ENCODE measurements around the gene EFNA1.
A peak's percentile ranks its signal among the peaks of the same experiment; 100 is the strongest.

The EFNA1 gene

GRCh38 chr1:155086128-155086741, 41.4 kb upstream of the EFNA1 start:
- DNase-seq (ENCODE audit: low spot score in 2 of 2): peak; percentile 88 to 95
- H3K4me3 Mint-ChIP-seq: peak overlapping the region; percentile 95
- peaks cover 14% of the 10 kb centered on the region for H3K36me3 Mint-ChIP-seq
- peak; percentile 29 for ATAC-seq
- H3K27ac Mint-ChIP-seq: peak overlapping the region; percentile 91
- no peaks in the 10 kb centered on the region for H3K9me3 Mint-ChIP-seq
- H3K4me1 Mint-ChIP-seq: peaks cover 49% of the 10 kb centered on the region

- Mint-ChIP-seq H3K36me3 (peaks cover 14% of the 10 kb centered on the region), H3K27ac (no peak overlapping the region), H3K4me1 (peaks cover 47% of the 10 kb centered on the region), H3K4me3 (peak overlapping the region; percentile 95), H3K9me3 (no peaks in the 10 kb centered on the region)
- ATAC-seq: no peak
- DNase-seq (ENCODE audit: low spot score in 2 of 2): no peak
Measured at GRCh38 chr1:155086856-155087535, 40.7 kb upstream of the EFNA1 start.

- H3K27ac Mint-ChIP-seq: no peak overlapping the region
- no peaks in the 10 kb centered on the region for H3K36me3 Mint-ChIP-seq
- no peaks in the 10 kb centered on the region for H3K9me3 Mint-ChIP-seq
- H3K4me3 Mint-ChIP-seq: no peak overlapping the region
- DNase-seq (ENCODE audit: low spot score in 2 of 2): peak; percentile 86 to 91
- peaks cover 9% of the 10 kb centered on the region for H3K4me1 Mint-ChIP-seq
- ATAC-seq: peak; percentile 74
Measured at GRCh38 chr1:155091071-155092051, 36.3 kb upstream of the EFNA1 start.

GRCh38 chr1:155092131-155092530, 35.5 kb upstream of the EFNA1 start:
- Mint-ChIP-seq H3K4me3 (no peak overlapping the region), H3K27ac (no peak overlapping the region), H3K36me3 (no peaks in the 10 kb centered on the region), H3K9me3 (no peaks in the 10 kb centered on the region), H3K4me1 (peaks cover 8% of the 10 kb centered on the region)
- ATAC-seq: peak; percentile 29
- no peak for DNase-seq (ENCODE audit: low spot score in 2 of 2)

DNA sequence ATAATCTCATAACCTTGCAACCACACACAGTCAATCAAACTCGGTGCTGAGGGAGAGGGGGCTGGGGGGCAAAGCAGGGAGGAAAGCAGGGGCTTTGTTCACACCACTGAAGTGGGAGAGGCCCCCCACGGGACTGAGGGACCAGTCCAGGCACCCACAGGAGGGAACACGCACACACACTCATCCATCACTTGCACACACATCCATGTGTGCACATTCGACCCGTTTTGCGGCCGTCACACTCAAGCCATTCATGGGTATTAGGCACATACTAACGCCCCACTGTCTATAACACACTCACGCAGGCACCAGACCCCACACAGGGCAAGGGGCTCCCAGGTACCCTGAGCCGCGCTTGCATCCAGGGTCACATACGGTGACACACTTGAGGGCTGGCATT, 35.0 kb upstream of the EFNA1 start:
- Mint-ChIP-seq H3K36me3 (no peaks in the 10 kb centered on the region), H3K4me3 (no peak overlapping the region), H3K9me3 (no peaks in the 10 kb centered on the region), H3K4me1 (peaks cover 8% of the 10 kb centered on the region), H3K27ac (peak overlapping the region; percentile 50)
- DNase-seq (ENCODE audit: low spot score in 2 of 2) (no peak), ATAC-seq (no peak)

DNA sequence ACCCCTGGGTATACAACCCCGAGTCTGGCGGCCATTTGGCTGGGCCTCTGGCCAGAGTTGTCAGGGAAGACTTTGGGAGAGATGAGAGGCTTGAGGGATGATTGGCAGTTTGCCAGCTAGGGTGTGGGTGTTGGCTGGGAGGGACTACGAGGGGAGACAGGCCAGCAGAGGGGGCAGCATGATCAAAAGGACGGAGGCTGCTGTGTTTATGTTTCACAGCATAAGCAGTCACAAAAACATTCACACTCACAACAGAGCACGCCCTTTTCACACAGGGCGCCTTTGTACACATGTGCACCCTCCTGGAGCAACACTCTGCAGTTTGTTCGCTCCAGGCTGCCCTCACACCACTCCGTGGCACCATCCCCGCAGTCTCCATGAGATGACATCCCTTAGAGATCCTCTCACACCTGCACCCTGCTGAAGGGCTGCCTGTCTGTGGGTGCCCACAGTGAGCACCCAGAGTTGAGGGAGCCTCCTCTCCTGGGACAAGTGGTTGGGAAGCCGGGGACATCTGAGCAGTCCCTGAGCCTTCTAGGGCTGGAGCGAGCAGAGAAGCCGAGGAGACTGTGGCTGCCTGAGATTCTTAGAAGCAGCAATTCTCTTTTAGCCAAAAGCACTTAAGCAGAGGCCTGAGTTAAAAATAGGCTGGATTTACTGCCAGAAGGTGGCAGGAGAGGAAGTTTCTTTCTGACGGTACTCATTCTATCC, 33.6 kb upstream of the EFNA1 start:
- Mint-ChIP-seq H3K4me3 (no peak overlapping the region), H3K36me3 (no peaks in the 10 kb centered on the region), H3K27ac (peak overlapping the region; percentile 50), H3K9me3 (no peaks in the 10 kb centered on the region), H3K4me1 (peaks cover 8% of the 10 kb centered on the region)
- ATAC-seq (peak; percentile 27), DNase-seq (ENCODE audit: low spot score in 2 of 2) (no peak)

DNA sequence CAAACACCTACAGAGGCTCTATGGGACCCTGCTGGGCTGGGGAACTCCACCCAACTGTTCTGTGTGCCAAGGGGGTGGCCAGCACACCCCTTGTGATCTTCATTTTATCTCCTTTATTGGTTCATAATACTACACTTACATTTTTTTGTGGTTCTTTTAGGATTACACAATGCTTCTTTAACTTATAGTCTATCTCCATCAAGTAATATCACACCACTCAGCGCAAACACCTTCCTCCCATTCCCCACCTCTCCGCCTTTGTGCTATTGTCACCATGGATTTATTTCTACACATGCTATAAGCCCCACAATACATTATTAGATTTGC, 33.1 kb upstream of the EFNA1 start:
- no peaks in the 10 kb centered on the region for H3K9me3 Mint-ChIP-seq

DNA sequence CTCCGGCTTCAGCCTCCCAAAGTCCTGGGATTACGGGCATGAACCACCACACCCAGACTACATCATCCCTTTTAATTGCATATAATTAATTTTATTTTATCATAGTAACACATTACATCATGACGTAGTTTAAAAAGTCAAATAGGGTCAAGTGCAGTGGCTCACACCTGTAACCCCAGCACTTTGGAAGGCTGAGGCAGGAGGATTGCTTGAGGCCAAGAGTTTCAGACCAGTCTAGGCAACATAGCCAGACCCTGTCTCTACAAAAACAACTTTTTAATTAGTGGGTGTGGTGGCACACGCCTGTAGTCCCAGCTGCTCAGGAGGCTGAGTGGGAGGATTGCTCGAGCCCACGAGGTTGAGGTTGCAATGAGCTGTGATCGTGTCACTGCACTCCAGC, 28.3 kb upstream of the EFNA1 start:
- Mint-ChIP-seq H3K4me3 (no peak overlapping the region), H3K4me1 (no peaks in the 10 kb centered on the region), H3K27ac (no peak overlapping the region), H3K9me3 (no peaks in the 10 kb centered on the region), H3K36me3 (no peaks in the 10 kb centered on the region)
- DNase-seq (ENCODE audit: low spot score in 2 of 2) (no peak), ATAC-seq (no peak)

More for the DNA sequence above, 33.1 kb upstream of the EFNA1 start:
- DNase-seq (ENCODE audit: low spot score in 2 of 2) (no peak), ATAC-seq (peak; percentile 20)
- Mint-ChIP-seq H3K36me3 (no peaks in the 10 kb centered on the region), H3K27ac (no peak overlapping the region), H3K4me3 (no peak overlapping the region), H3K4me1 (peaks cover 8% of the 10 kb centered on the region)

DNA sequence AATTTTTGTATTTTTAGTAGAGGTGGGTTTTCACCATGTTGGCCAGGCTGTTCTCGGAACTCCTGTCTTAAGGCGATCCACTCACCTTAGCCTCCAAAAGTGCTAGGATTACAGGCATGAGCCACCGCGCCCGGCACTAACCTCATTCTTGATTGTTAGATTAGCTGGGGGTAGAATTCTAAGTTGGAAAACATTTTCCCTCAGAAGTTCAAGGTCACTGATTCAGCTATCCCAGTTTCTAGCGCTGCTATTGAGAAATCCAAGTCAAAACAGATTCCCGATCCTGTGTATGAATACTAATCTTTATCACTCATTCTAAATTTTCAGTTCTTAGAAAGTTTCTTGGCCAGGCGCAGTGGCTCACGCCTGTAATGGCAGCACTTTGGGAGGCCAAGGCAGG, 24.4 kb upstream of the EFNA1 start:
- Mint-ChIP-seq H3K27ac (no peak overlapping the region), H3K4me3 (no peak overlapping the region), H3K9me3 (no peaks in the 10 kb centered on the region), H3K36me3 (no peaks in the 10 kb centered on the region), H3K4me1 (no peaks in the 10 kb centered on the region)
- ATAC-seq: no peak
- DNase-seq (ENCODE audit: low spot score in 2 of 2): no peak

DNA sequence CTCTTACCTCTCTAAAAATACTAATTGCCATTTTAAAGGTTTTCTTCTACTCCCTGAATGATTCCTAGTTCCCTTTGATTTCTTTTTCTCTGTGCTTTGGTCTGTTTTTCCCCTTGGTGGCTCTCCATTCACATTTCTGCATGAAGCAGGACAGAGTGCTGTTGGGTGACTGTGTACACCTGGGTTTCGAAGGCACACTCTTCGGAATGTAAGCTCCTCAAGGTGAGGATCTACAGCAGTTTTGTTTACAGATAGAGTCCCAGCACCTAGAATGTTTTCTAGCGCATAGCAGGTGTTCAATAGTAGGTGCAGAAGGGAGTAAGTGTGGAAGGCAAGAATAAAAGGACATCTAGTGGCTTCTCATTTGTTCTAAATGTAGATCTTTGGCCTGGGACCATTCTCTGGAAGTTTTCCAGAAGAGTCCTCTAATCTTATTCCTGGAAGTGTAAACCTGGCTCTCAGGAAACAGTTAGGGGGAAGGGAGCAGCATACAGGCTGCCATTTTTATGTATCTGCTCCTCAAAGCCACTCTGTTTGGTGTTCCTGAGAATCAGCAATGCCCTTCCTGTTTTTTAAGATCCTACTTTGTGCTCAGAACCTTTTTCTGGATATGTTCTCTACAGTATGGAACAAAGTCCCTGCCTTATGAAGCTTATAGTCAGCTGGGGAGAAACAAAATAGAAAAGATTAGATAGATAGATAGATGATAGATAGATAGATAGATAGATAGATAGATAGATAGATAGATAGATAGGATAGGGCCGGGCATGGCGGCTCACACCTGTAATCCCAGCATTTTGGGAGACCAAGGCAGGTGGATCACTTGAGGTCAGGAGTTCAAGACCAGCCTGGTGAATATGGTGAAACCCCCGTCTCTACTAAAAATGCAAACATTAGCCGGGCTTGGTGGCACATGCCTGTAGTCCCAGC, 22.8 kb upstream of the EFNA1 start:
- Mint-ChIP-seq H3K9me3 (no peaks in the 10 kb centered on the region), H3K27ac (no peak overlapping the region), H3K36me3 (no peaks in the 10 kb centered on the region), H3K4me1 (no peaks in the 10 kb centered on the region), H3K4me3 (no peak overlapping the region)
- DNase-seq (ENCODE audit: low spot score in 2 of 2) (no peak), ATAC-seq (no peak)

GRCh38 chr1:155105604-155106011, 22.1 kb upstream of the EFNA1 start:
- Mint-ChIP-seq H3K4me1 (no peaks in the 10 kb centered on the region), H3K9me3 (no peaks in the 10 kb centered on the region), H3K27ac (no peak overlapping the region), H3K4me3 (no peak overlapping the region), H3K36me3 (no peaks in the 10 kb centered on the region)
- DNase-seq (ENCODE audit: low spot score in 2 of 2) (no peak), ATAC-seq (no peak)

DNA sequence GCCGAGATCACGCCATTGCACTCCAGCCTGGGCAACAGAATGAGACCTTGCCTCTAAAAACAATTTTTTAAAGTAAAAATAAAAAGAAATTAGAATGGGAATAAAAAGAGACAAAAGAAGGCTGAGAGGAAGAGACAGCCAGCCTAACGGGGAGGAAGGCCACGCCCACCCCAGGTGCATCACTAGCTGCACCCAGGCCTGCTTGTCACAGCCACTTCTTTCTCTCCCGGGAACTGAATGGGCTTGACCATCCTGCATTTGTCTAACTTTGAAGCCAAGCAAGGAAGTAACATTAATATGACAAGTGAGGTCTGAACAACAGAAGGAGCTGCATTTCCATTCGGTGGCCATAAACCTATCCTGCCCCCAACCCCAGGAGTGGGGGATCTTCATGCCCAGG, 20.8 kb upstream of the EFNA1 start:
- ATAC-seq: no peak
- DNase-seq (ENCODE audit: low spot score in 2 of 2): no peak
- no peaks in the 10 kb centered on the region for H3K36me3 Mint-ChIP-seq
- no peaks in the 10 kb centered on the region for H3K9me3 Mint-ChIP-seq
- no peak overlapping the region for H3K4me3 Mint-ChIP-seq
- H3K27ac Mint-ChIP-seq: no peak overlapping the region
- H3K4me1 Mint-ChIP-seq: no peaks in the 10 kb centered on the region

DNA sequence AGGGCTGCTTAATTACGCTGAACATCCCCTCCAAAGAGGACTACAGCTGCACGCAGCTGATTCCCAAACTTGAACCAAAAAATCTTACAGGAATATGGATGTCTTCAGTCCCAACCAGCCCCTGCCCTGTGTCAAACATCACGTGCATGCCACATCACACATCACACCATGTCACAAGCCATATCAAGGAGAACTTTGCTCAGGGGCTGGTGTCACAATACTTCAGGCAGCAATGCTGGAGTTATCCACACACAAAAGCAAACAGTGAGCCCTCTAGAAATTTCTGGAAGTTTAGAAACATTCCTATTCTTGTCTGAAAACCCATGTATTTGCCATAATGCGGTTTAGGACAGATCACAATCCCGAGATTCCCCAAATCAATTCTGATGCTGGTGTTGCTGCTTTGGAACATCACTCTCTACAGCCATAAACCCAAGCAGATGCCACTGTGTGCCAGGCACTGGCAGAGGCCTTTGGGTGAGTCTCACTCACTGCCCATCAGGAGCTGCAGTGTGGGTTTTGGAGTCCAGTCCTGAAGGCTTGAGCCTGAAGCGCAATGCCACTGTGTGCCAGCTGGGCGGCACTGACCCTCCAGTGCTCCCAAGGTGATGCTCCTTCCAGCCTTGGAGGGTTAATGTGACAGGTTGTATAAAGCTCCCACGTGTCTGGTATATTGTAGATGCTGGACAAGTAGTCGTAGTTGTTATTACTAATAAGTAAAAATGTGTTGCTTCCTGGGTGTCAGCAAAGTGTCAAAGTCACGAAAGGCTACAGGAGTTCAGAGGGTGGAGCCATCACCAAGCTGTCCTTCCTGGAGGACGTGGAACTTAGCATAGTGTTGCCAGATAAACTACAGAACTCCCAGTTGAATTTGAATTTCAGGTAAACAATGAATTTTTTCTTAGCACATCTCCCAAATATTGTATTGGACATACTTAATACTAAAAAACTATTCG, 20.1 kb upstream of the EFNA1 start:
- H3K36me3 Mint-ChIP-seq: no peaks in the 10 kb centered on the region
- H3K9me3 Mint-ChIP-seq: no peaks in the 10 kb centered on the region
- H3K4me3 Mint-ChIP-seq: no peak overlapping the region
- no peak for DNase-seq (ENCODE audit: low spot score in 2 of 2)
- H3K4me1 Mint-ChIP-seq: no peaks in the 10 kb centered on the region
- ATAC-seq: no peak
- no peak overlapping the region for H3K27ac Mint-ChIP-seq

Data from stimulated activated effector memory CD8-positive, alpha-beta T cell treated with anti-CD3 and anti-CD28 coated beads, Interleukin-12 subunit alpha, Interleukin-12 subunit beta, amount 100 ng/mL, for 72 hours (primary cell).